ENCODE measurements around the gene GMCL2. TPM values are rescaled to one million over a fixed set of nuclear protein-coding genes. Genes with fewer than 3 reads are reported as not detected.
A peak's percentile ranks its signal among the peaks of the same experiment; 100 is the strongest.

GMCL2 gene
- total and polyA plus RNA-seq, 9 of the 15 experiments (the other 6 are each of a cell fraction or from before 2014, with no cell fraction given), result 0.04 TPM; not detected in 8

DNA sequence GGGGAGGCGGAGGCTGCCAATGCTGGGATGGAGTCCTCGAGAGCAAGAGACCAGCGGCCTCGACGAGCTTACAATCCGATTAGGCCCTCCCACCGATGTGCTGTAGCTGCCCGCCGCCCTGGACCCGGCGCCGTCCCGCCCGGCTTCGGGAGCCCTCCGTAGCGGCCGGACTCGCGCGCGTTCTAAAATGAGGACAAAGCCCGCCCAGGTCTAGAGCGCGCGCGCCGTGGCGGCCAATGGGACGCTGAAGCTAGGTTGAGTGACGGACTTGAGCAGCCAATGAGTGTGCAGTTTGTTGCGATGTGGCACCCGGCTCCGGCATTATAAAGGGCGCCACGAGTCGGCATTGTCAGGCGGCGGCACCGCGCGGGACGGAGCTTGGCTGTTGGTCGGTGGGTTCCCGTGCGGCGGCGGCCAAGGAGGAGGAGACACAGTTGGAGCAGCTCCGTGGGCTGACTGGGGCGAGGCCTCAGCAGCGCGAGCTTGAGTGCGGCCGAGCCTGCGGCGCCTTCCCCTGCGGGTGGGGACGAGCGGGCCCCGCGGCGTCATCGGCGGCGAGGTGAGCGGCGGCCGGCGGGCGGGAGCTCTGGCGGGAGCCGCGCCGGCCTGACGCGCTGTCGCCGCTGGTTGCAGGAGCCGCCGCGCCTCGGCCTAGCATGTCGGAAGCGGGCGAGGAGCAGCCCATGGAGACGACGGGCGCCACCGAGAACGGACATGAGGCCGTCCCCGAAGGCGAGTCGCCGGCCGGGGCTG is 17.2 kb upstream of the GMCL2 start, which contains the start of gene HNRNPAB (continued):
- TF ChIP-seq, protein P1, sequence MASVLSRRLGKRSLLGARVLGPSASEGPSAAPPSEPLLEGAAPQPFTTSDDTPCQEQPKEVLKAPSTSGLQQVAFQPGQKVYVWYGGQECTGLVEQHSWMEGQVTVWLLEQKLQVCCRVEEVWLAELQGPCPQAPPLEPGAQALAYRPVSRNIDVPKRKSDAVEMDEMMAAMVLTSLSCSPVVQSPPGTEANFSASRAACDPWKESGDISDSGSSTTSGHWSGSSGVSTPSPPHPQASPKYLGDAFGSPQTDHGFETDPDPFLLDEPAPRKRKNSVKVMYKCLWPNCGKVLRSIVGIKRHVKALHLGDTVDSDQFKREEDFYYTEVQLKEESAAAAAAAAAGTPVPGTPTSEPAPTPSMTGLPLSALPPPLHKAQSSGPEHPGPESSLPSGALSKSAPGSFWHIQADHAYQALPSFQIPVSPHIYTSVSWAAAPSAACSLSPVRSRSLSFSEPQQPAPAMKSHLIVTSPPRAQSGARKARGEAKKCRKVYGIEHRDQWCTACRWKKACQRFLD (CRISPR knock-in tag; IDR thresholded peaks at IDR 0.05), result peak; percentile 92
- no peak for TF ChIP-seq SMARCA4 (IDR thresholded peaks at IDR 0.05)
- no peak for TF ChIP-seq TARDBP (IDR thresholded peaks at IDR 0.05)
- no peak for TF ChIP-seq NR2C2 (CRISPR knock-in tag; IDR thresholded peaks at IDR 0.05)
- no peak; the same call in 1 of the 2 replicates for TF ChIP-seq NR2C2 (tag; IDR thresholded peaks at IDR 0.05)
- TF ChIP-seq MCM2 (IDR thresholded peaks at IDR 0.05; ENCODE audit: low read depth), result no peak
- TF ChIP-seq, protein P2, sequence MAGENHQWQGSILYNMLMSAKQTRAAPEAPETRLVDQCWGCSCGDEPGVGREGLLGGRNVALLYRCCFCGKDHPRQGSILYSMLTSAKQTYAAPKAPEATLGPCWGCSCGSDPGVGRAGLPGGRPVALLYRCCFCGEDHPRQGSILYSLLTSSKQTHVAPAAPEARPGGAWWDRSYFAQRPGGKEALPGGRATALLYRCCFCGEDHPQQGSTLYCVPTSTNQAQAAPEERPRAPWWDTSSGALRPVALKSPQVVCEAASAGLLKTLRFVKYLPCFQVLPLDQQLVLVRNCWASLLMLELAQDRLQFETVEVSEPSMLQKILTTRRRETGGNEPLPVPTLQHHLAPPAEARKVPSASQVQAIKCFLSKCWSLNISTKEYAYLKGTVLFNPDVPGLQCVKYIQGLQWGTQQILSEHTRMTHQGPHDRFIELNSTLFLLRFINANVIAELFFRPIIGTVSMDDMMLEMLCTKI (IDR thresholded peaks at IDR 0.05; ENCODE audit: partially characterized antibody), result no peak
- no peak for TF ChIP-seq ZNF586 (CRISPR knock-in tag; conservative IDR thresholded peaks at IDR 0.05)
- no peak for TF ChIP-seq BCL6 (CRISPR knock-in tag; IDR thresholded peaks at IDR 0.05)
- TF ChIP-seq NELFE (IDR thresholded peaks at IDR 0.05; ENCODE audit: insufficient read depth, insufficient read length), result peak; percentile 75
- TF ChIP-seq, protein P3, sequence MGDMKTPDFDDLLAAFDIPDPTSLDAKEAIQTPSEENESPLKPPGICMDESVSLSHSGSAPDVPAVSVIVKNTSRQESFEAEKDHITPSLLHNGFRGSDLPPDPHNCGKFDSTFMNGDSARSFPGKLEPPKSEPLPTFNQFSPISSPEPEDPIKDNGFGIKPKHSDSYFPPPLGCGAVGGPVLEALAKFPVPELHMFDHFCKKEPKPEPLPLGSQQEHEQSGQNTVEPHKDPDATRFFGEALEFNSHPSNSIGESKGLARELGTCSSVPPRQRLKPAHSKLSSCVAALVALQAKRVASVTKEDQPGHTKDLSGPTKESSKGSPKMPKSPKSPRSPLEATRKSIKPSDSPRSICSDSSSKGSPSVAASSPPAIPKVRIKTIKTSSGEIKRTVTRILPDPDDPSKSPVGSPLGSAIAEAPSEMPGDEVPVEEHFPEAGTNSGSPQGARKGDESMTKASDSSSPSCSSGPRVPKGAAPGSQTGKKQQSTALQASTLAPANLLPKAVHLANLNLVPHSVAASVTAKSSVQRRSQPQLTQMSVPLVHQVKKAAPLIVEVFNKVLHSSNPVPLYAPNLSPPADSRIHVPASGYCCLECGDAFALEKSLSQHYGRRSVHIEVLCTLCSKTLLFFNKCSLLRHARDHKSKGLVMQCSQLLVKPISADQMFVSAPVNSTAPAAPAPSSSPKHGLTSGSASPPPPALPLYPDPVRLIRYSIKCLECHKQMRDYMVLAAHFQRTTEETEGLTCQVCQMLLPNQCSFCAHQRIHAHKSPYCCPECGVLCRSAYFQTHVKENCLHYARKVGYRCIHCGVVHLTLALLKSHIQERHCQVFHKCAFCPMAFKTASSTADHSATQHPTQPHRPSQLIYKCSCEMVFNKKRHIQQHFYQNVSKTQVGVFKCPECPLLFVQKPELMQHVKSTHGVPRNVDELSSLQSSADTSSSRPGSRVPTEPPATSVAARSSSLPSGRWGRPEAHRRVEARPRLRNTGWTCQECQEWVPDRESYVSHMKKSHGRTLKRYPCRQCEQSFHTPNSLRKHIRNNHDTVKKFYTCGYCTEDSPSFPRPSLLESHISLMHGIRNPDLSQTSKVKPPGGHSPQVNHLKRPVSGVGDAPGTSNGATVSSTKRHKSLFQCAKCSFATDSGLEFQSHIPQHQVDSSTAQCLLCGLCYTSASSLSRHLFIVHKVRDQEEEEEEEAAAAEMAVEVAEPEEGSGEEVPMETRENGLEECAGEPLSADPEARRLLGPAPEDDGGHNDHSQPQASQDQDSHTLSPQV (IDR thresholded peaks at IDR 0.05), result no peak
- TF ChIP-seq SRSF9 (IDR thresholded peaks at IDR 0.05; ENCODE audit: borderline replicate concordance, low read depth, low read length), result no peak
- TF ChIP-seq CBX5 (IDR thresholded peaks at IDR 0.05; ENCODE audit: borderline replicate concordance, low read depth), result no peak
- peak; percentile 62; the same call in 1 of the 2 replicates for TF ChIP-seq GATAD2B (IDR thresholded peaks at IDR 0.05; ENCODE audit: borderline replicate concordance)
- no peak for TF ChIP-seq SLC30A9 (CRISPR knock-in tag; IDR thresholded peaks at IDR 0.05)
- TF ChIP-seq PCBP1 (IDR thresholded peaks at IDR 0.05; ENCODE audit: low read depth, low read length, poor library complexity, severe bottlenecking), result peak; percentile 95
- peak; percentile 100 for TF ChIP-seq POLR2G (IDR thresholded peaks at IDR 0.05; ENCODE audit: low read depth, low read length)
- peak; percentile 95 for TF ChIP-seq RB1 (IDR thresholded peaks at IDR 0.05; ENCODE audit: low read depth)
- TF ChIP-seq CBX2 (IDR thresholded peaks at IDR 0.05; ENCODE audit: insufficient read depth, low read length, poor library complexity, severe bottlenecking), result no peak
- peak; percentile 77 for TF ChIP-seq NFIC (IDR thresholded peaks at IDR 0.05)
- TF ChIP-seq, protein P4, sequence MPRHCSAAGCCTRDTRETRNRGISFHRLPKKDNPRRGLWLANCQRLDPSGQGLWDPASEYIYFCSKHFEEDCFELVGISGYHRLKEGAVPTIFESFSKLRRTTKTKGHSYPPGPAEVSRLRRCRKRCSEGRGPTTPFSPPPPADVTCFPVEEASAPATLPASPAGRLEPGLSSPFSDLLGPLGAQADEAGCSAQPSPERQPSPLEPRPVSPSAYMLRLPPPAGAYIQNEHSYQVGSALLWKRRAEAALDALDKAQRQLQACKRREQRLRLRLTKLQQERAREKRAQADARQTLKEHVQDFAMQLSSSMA (CRISPR knock-in tag; IDR thresholded peaks at IDR 0.05), result no peak
- TF ChIP-seq U2AF1 (optimal IDR thresholded peaks at IDR 0.05; ENCODE audit: low read depth, low read length), result no peak

Measured in K562 (cell line).